Lower leg skin (tissue), 4 donors: Measurements from ENCODE around the gene RERE. TPM values are rescaled to one million over a fixed set of nuclear protein-coding genes. Genes with fewer than 3 reads are reported as not detected.

Experiments
- DNase-seq, 2 donors: peaks; one replicate each; pipeline ENCODE4 v3.0.0-alpha.2; 2019; ENCODE audit warnings: low spot score in 2 of 2
- H3K4me3 ChIP-seq: fragments of 200-600 bp; sonication (generic); 2 replicates; pipeline ENCODE4 v1.5.1; 2017; ENCODE audit warnings: mild to moderate bottlenecking, low read depth; ENCODE audit not compliant: poor library complexity, severe bottlenecking
- CTCF ChIP-seq, 3 donors: fragments of 450-650 bp; IDR thresholded peaks; one replicate each; pipeline ENCODE4 v1.5.1; 2016; ENCODE audit warnings: antibody characterized with exemption in 3 of 3, mild to moderate bottlenecking in 3 of 3, moderate library complexity in 2 of 3
- POLR2A ChIP-seq, 2 donors: fragments of 450-650 bp; IDR thresholded peaks; one replicate each; pipeline ENCODE4 v1.6.1; 2016 to 2017; ENCODE audit warnings: antibody characterized with exemption in 2 of 2, mild to moderate bottlenecking in 1 of 2, moderate library complexity in 1 of 2
- WGBS, 2 donors: methylation state at CpG; one replicate each; pipeline ENCODE4 v1.1.5; 2018; 5-methylcytosine and 5-hydroxymethylcytosine counted together
- intact Hi-C: fragments of 100-400 bp; cut with DNase I; formaldehyde crosslinking; loops from one replicate; pipeline ENCODE4 v1.15.0; 2023; ENCODE audit warnings: low total_unique reads
- total RNA-seq, 4 donors: library from RNA; depleted of rRNA; stranded (reverse); fragments of >200 nt; gene quantifications; one replicate each; pipeline ENCODE4 v1.1.0, GENCODE V29; 2016

RERE gene
- total RNA-seq, 4 donors from 2014 or later, result 41.0 to 84.9 (median 76.8) TPM

- H3K4me3 ChIP-seq, result no peak overlapping the region
- 93 to 94% methylated on average over 3 of the region's 3 CpGs for WGBS, 2 donors
- TF ChIP-seq POLR2A (IDR thresholded peaks at IDR 0.05) (no peak), CTCF (IDR thresholded peaks at IDR 0.05) (no peak)
- intact Hi-C loops, result no loop called here
- no peak for DNase-seq
Measured at GRCh38 chr1:8551057-8551456, 266.4 kb downstream of the RERE start.

GRCh38 chr1:8547791-8548190, 269.6 kb downstream of the RERE start:
- intact Hi-C loops, result no loop called here

GRCh38 chr1:8545078-8545477, 272.4 kb downstream of the RERE start:
- no peak for DNase-seq
- no peak for TF ChIP-seq POLR2A (IDR thresholded peaks at IDR 0.05)
- no peak overlapping the region for H3K4me3 ChIP-seq
- WGBS, 2 donors, result 85 to 91% methylated on average over 6 of the region's 6 CpGs
- intact Hi-C loops, result no loop called here

More at GRCh38 chr1:8547791-8548190, 269.6 kb downstream of the RERE start:
- DNase-seq, result no peak
- no peak overlapping the region for H3K4me3 ChIP-seq
- TF ChIP-seq CTCF (IDR thresholded peaks at IDR 0.05), result no peak
- no peak for TF ChIP-seq POLR2A (IDR thresholded peaks at IDR 0.05)
- 89 to 92% methylated on average over 4 of the region's 4 CpGs for WGBS, 2 donors

- TF ChIP-seq POLR2A (IDR thresholded peaks at IDR 0.05) (no peak), CTCF (IDR thresholded peaks at IDR 0.05) (no peak)
- intact Hi-C loops, result no loop called here
- no peak overlapping the region for H3K4me3 ChIP-seq
- no peak for DNase-seq
- WGBS, 2 donors, result 84 to 92% methylated on average over 1 of the region's 1 CpG
Measured at GRCh38 chr1:8544644-8545043, 272.8 kb downstream of the RERE start.

GRCh38 chr1:8543965-8544364, 273.5 kb downstream of the RERE start:
- no peak overlapping the region for H3K4me3 ChIP-seq
- TF ChIP-seq CTCF (IDR thresholded peaks at IDR 0.05) (no peak), POLR2A (IDR thresholded peaks at IDR 0.05) (no peak)
- intact Hi-C loops, result no loop called here
- no peak for DNase-seq

GRCh38 chr1:8541961-8542521, 275.4 kb downstream of the RERE start:
- no peak for TF ChIP-seq CTCF (IDR thresholded peaks at IDR 0.05)
- no peak for DNase-seq
- intact Hi-C loops, result no loop called here
- H3K4me3 ChIP-seq, result no peak overlapping the region
- WGBS, 2 donors, result 86 to 92% methylated on average over 8 of the region's 8 CpGs
